B cell (primary cell): Measurements from ENCODE around the gene BMPR1A. TPM values are rescaled to one million over a fixed set of nuclear protein-coding genes. Genes with fewer than 3 reads are reported as not detected.

Experiments used
- ATAC-seq: fragments of 200-7000 bp; cut with Tn5 transposase; one replicate; pipeline ENCODE4 v1.10.0; 2021; ENCODE audit warnings: low read depth, mild to moderate bottlenecking, moderate number of reproducible peaks, moderate library complexity
- CTCF ChIA-PET: fragments of 350-600 bp; sonication (Branson Sonifier 250); formaldehyde crosslinking; loops from one replicate; lab custom pipeline; 2021; ENCODE audit warnings: antibody characterized with exemption, inconsistent platforms; lab: Charles Lee
- POLR2A ChIA-PET: fragments of 350-600 bp; sonication (Branson Sonifier 250); formaldehyde crosslinking; loops from one replicate; lab custom pipeline; 2021; ENCODE audit warnings: antibody characterized with exemption; lab: Charles Lee
- DNase-seq: peaks from one replicate; pipeline ENCODE4 v3.0.0; 2013
- H2AFZ ChIP-seq: 2 replicates; pipeline ENCODE4 v1.6.1; 2012; ENCODE audit warnings: mild to moderate bottlenecking, low read depth, low read length; ENCODE audit not compliant: insufficient read depth, poor library complexity, severe bottlenecking
- H3K27ac ChIP-seq, 2 donors: 1 replicate in 1 of 2; 2 replicates in 1 of 2; pipeline ENCODE4 v1.5.1; 2012 to 2013; ENCODE audit warnings: low read length in 2 of 2, mild to moderate bottlenecking in 2 of 2, moderate library complexity in 1 of 2
- H3K27me3 ChIP-seq, 4 experiments: fragments of 200-600 bp in 1 of 4; sonication (generic) in 1 of 4; replicated peaks in 1 of 4; 1 replicate in 2 of 4; 2 replicates in 2 of 4; pipeline versions ENCODE4 v1.6.1 to v1.7.0; 2013 to 2016; ENCODE audit warnings: low read length in 3 of 4, mild to moderate bottlenecking in 2 of 4, mixed read lengths in 1 of 4, moderate library complexity in 1 of 4; ENCODE audit not compliant: insufficient read depth in 4 of 4, control insufficient read depth in 3 of 4; ENCODE audit errors: control extremely low read depth in 1 of 4
- H3K36me3 ChIP-seq, 2 experiments: replicated peaks in 1 of 2; 1 replicate in 1 of 2; 2 replicates in 1 of 2; pipeline versions ENCODE4 v1.6.1 to v1.7.1; 2013; ENCODE audit warnings: low read length in 1 of 2; ENCODE audit not compliant: insufficient read depth in 2 of 2, control insufficient read depth in 1 of 2; ENCODE audit errors: control extremely low read depth in 1 of 2, extremely low read depth in 1 of 2
- H3K4me1 ChIP-seq, 2 donors: fragments of 200-600 bp in 1 of 2; sonication (generic) in 1 of 2; 1 replicate in 1 of 2; 2 replicates in 1 of 2; pipeline versions ENCODE4 v1.5.1 to v1.6.1; 2013 to 2017; ENCODE audit warnings: low read length in 2 of 2; ENCODE audit not compliant: control insufficient read depth in 2 of 2, insufficient read depth in 2 of 2
- H3K4me2 ChIP-seq: replicated peaks from 2 replicates; pipeline ENCODE3; 2012; ENCODE audit warnings: mild to moderate bottlenecking, low read depth, low read length; ENCODE audit not compliant: poor library complexity, severe bottlenecking
- H3K4me3 ChIP-seq, 5 experiments: fragments of 200-600 bp in 1 of 5; sonication (generic) in 1 of 5; 1 replicate in 3 of 5; 2 replicates in 2 of 5; pipeline versions ENCODE4 v1.5.1 to v1.7.0; 2011 to 2016; ENCODE audit warnings: low read length in 4 of 5, mild to moderate bottlenecking in 4 of 5, low read depth in 2 of 5, control low read depth in 1 of 5, moderate library complexity in 1 of 5; ENCODE audit not compliant: insufficient read depth in 1 of 5; ENCODE audit errors: control extremely low read depth in 1 of 5, extremely low read depth in 1 of 5
- H3K79me2 ChIP-seq: fragments of 200-600 bp; sonication (generic); one replicate; pipeline ENCODE4 v1.6.0; 2016; ENCODE audit warnings: low read length; ENCODE audit not compliant: control insufficient read depth, insufficient read depth
- H3K9ac ChIP-seq: fragments of 200-600 bp; sonication (generic); 2 replicates; pipeline ENCODE4 v1.6.1; 2017; ENCODE audit warnings: mild to moderate bottlenecking, low read length, moderate library complexity
- H3K9me3 ChIP-seq, 3 donors: one replicate each; pipeline versions ENCODE4 v1.6.1 to v1.7.1; 2013; ENCODE audit warnings: low read length in 2 of 3; ENCODE audit not compliant: control insufficient read depth in 2 of 3, insufficient read depth in 1 of 3; ENCODE audit errors: control extremely low read depth in 1 of 3
- H4K20me1 ChIP-seq: 2 replicates; pipeline ENCODE4 v1.6.0; 2012; ENCODE audit warnings: mild to moderate bottlenecking, low read length; ENCODE audit not compliant: insufficient read depth, control insufficient read depth, poor library complexity, severe bottlenecking
- H3K27ac Mint-ChIP-seq: one replicate; pipeline ENCODE4 v1.8.0; 2021; ENCODE audit warnings: mixed read lengths
- H3K27me3 Mint-ChIP-seq: one replicate; pipeline ENCODE4 v1.8.0; 2021; ENCODE audit warnings: mixed read lengths
- H3K4me1 Mint-ChIP-seq: one replicate; pipeline ENCODE4 v1.8.0; 2021; ENCODE audit warnings: mixed read lengths
- H3K4me3 Mint-ChIP-seq: one replicate; pipeline ENCODE4 v1.8.0; 2021; ENCODE audit warnings: mixed read lengths
- H3K9me3 Mint-ChIP-seq: one replicate; pipeline ENCODE4 v1.8.0; 2022; ENCODE audit warnings: mixed read lengths; ENCODE audit not compliant: insufficient read depth
- CTCF ChIP-seq: fragments of 200-600 bp; IDR thresholded peaks from one replicate; pipeline ENCODE4 v1.8.0; 2022; ENCODE audit warnings: antibody characterized with exemption, mild to moderate bottlenecking
- EZH2 ChIP-seq: IDR thresholded peaks from 2 replicates; pipeline ENCODE4 v1.6.1; 2012; ENCODE audit warnings: borderline replicate concordance, low read depth, mild to moderate bottlenecking, moderate library complexity, low read length; ENCODE audit not compliant: insufficient read depth, poor library complexity, severe bottlenecking
- WGBS: methylation state at CpG from one replicate; pipeline ENCODE4 v1.1.5; 2013; ENCODE audit warnings: missing lambda C conversion rate; ENCODE audit not compliant: insufficient coverage; 5-methylcytosine and 5-hydroxymethylcytosine counted together
- intact Hi-C: fragments of 100-400 bp; cut with micrococcal nuclease; formaldehyde crosslinking; loops from one replicate; pipeline ENCODE4 v1.10.0; 2022
- polyA plus RNA-seq: library from polyadenylated mRNA; depleted of rRNA; stranded (reverse); fragments of >200 nt; gene quantifications from 2 replicates; pipeline ENCODE4 v1.2.3, GENCODE V29; 2012
- total RNA-seq, 2 donors: library from RNA; stranded (reverse); fragments of 120-200 nt in 1 of 2; gene quantifications; 1 replicate in 1 of 2; 2 replicates in 1 of 2; pipeline versions ENCODE4 v1.2.3 to v1.2.4, GENCODE V29; 2013 to 2022

BMPR1A gene
- total and polyA plus RNA-seq, 2 donors (not counting 1 experiment from before 2014, with no cell fraction given): 1.9 to 15.1 TPM

- Histone ChIP-seq H3K27me3 (no peaks in the 10 kb centered on the region), H3K9ac (no peak overlapping the region), H3K4me1 (no peaks in the 10 kb centered on the region), H3K4me2 (no peak overlapping the region), H3K79me2 (no peaks in the 10 kb centered on the region), H4K20me1 (no peaks in the 10 kb centered on the region), H3K36me3 (no peaks in the 10 kb centered on the region), H3K4me3 (no peak overlapping the region), H3K9me3 (no peaks in the 10 kb centered on the region), H2AFZ (no peak overlapping the region), H3K27ac (no peak overlapping the region)
- H3K4me1 Mint-ChIP-seq: no peaks in the 10 kb centered on the region
- H3K4me3 Mint-ChIP-seq: no peak overlapping the region
- ChIA-PET CTCF (no interaction called here), POLR2A (no interaction called here)
- WGBS: no CpG with 5 or more reads among the region's 4 CpGs
- ATAC-seq: no peak
- H3K27me3 Mint-ChIP-seq: no peaks in the 10 kb centered on the region
- no peak for DNase-seq
- H3K27ac Mint-ChIP-seq: no peak overlapping the region
- intact Hi-C loops: no loop called here
- TF ChIP-seq CTCF (no peak), EZH2 (no peak)
- H3K9me3 Mint-ChIP-seq: no peaks in the 10 kb centered on the region
Measured at GRCh38 chr10:86815035-86815617, 58.7 kb downstream of the BMPR1A start.

- Histone ChIP-seq H2AFZ (no peak overlapping the region), H3K9me3 (no peaks in the 10 kb centered on the region), H3K4me2 (no peak overlapping the region), H3K27me3 (no peaks in the 10 kb centered on the region), H3K36me3 (no peaks in the 10 kb centered on the region), H3K4me3 (no peak overlapping the region), H3K4me1 (no peaks in the 10 kb centered on the region), H3K79me2 (no peaks in the 10 kb centered on the region), H4K20me1 (no peaks in the 10 kb centered on the region), H3K27ac (no peak overlapping the region), H3K9ac (no peak overlapping the region)
- CTCF ChIA-PET: no interaction called here
- no peak overlapping the region for H3K27ac Mint-ChIP-seq
- H3K27me3 Mint-ChIP-seq: no peaks in the 10 kb centered on the region
- TF ChIP-seq CTCF: no peak
- TF ChIP-seq EZH2: no peak
- DNase-seq (no peak), ATAC-seq (no peak)
- POLR2A ChIA-PET: no interaction called here
- H3K4me3 Mint-ChIP-seq: no peak overlapping the region
- 97% methylated on average over 5 of the region's 5 CpGs for WGBS
- no peaks in the 10 kb centered on the region for H3K9me3 Mint-ChIP-seq
- intact Hi-C loops: no loop called here
- no peaks in the 10 kb centered on the region for H3K4me1 Mint-ChIP-seq
Measured at GRCh38 chr10:86815640-86816039, 59.2 kb downstream of the BMPR1A start.
